ENCODE measurements around the gene ASGR2. TPM values are rescaled to one million over a fixed set of nuclear protein-coding genes. Genes with fewer than 3 reads are reported as not detected.
"Not testable (repeated sequence)": the region's sequence is repeated elsewhere in the genome, so short reads cannot be mapped to it uniquely, and the experiment has no call there.

ASGR2 gene
- total RNA-seq, 1 experiment from 2014 or later: 0.10 TPM

DNA sequence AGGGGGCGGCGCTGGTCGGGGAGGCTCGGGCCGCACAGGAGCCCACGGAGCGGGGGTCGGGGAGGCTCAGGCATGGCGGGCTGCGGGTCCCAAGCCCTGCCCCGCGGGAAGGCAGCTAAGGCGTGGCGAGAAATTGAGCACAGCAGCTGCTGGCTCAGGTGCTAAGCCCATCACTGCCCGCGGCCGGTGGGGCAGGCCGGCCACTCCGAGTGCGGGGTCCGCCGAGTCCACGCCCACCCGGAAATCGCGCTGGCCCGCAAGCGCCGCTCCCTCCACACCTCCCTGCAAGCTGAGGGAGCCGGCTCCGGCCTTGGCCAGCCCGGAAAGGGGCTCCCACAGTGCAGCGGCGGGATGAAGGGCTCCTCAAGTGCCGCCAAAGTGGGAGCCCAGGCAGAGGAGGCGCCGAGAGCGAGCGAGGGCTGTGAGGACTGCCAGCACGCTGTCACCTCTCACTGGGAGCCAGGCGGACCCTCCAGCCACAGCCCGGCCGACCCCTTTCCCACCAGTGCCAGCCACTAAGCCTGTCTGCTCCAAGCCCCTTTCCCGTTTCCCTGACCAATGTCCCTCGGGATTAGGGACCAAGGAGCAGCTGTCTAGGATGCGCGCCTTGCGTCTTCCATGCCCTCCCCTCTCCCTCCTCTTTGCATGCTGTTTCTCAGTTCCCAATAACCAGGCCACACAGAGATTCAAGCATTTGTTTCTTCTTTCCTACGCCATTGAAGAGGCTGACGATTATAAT lies 13.8 kb downstream of the ASGR2 start:
- DNase-seq (ENCODE audit: low spot score): not testable (repeated sequence)

DNA sequence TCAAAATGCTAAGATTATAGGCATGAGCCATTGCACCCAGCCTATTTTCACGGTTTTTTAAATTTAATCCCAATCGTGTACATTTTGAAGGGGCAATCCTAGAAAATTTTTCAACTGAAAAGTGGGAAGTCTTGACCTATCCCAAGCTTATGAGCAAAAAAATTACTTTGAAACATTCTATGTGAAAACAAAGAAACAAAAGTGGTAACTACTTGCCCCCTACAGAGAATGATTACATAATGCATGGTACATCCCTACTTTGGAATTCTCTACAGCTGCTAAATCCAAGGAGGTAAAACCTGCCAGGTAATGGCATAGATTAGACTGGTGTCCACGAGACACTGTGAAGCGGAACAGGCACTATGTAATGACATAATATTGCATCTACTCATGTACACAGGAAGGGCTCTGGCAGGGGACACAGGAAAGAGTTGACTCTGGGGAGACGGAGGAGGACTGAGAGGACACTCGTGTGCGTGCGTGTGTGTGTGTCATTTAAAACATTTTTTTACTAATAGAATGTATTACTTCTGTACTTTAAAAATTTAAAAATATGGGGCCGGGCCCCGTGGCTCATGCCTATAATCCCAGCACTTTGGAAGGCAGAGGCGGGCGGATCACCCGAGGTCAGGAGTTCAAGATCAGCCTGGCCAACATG lies 15.7 kb downstream of the ASGR2 start:
- no peak for DNase-seq (ENCODE audit: low spot score)

DNA sequence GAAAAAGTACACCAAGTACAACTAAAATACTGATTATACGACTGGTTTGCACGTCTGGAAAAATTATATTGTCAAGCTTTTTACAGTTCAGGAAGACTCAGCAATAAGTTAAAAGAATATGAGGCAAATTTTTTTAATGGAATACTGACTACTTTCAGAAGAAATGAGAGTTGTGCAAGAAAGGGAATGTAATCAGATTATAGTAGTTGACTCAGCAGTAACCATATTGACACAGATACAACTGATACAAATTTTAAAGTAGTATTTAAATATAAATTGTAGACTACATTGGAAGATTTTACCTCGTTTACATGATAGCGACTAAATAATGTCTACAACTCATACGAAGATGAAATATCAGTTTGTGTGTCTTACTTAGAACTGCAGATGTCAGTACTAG lies 16.7 kb downstream of the ASGR2 start:
- DNase-seq (ENCODE audit: low spot score): no peak

DNA sequence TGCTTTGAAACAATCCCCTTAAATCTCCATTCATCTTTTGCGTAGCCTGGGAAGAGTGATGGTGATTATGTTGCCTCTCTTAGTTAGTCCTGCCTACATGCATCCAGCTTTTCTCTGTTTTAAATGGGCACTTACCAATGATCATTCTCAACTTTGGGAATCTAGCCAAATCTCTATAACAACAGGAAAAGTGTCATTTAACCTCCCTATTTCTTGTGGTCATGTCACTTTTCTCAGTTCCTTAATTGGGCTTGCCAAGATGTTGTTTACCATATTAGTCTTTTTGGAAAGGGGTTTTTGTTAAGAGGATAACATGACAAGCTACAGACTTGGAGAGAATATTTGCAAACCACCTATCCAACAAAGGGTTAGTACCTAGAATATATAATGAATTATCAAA lies 19.0 kb downstream of the ASGR2 start:
- DNase-seq (ENCODE audit: low spot score): no peak

- no peak for DNase-seq (ENCODE audit: low spot score)
Measured at GRCh38 chr17:7094652-7095019, 20.0 kb downstream of the ASGR2 start.

GRCh38 chr17:7091311-7092005 lies 23.2 kb downstream of the ASGR2 start:
- not testable (repeated sequence) for DNase-seq (ENCODE audit: low spot score)

GRCh38 chr17:7089570-7089969 lies 25.1 kb downstream of the ASGR2 start:
- not testable (repeated sequence) for DNase-seq (ENCODE audit: low spot score)

- DNase-seq (ENCODE audit: low spot score): not testable (repeated sequence)
Measured at GRCh38 chr17:7088442-7088841, 26.2 kb downstream of the ASGR2 start.

GRCh38 chr17:7084088-7084487 lies 30.5 kb downstream of the ASGR2 start:
- DNase-seq (ENCODE audit: low spot score): no peak

- DNase-seq (ENCODE audit: low spot score): no peak
Measured at GRCh38 chr17:7083592-7083991, 31.0 kb downstream of the ASGR2 start.

DNA sequence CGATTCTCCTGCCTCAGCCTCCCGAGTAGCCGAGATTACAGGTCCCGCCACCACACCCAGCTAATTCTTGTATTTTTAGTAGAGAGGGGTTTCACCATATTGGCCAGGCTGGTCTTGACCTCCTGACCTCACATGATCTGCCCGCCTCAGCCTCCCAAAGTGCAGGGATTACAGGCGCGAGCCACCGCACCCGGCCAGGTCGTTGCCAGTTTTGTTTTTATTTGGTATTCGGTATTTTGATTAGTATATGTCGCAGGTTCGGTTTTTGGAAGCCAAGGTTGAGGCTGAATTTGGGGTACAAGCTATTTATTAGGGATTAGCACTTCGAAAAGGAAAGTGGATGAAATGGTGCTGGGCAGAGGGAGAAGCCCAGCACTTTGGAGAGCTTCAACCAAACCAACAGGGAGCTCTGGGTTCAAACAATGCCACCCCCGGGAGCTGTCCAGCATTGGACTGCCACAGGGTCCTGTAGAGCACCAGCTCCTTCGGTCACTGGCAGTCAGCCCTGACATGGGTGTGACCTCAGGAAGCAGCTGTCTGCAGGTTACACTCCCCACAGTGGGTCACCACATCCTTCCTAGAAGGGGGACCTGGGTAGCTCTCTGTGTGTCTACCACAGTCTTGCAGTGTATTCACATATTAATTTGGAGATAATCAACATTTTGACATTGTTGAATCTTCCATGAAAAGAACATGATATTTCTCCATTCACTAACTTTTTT lies 33.1 kb downstream of the ASGR2 start:
- DNase-seq (ENCODE audit: low spot score): no peak

- no peak for DNase-seq (ENCODE audit: low spot score)
Measured at GRCh38 chr17:7080456-7081041, 34.1 kb downstream of the ASGR2 start.

- DNase-seq (ENCODE audit: low spot score): no peak
Measured at GRCh38 chr17:7079581-7080455, 34.8 kb downstream of the ASGR2 start, which contains the start of gene CLEC10A. Gene CLEC10A, minus strand, starts transcription at chr17:7080251. Its CDS starts 1,439 bp downstream, at chr17:7078812.

DNA sequence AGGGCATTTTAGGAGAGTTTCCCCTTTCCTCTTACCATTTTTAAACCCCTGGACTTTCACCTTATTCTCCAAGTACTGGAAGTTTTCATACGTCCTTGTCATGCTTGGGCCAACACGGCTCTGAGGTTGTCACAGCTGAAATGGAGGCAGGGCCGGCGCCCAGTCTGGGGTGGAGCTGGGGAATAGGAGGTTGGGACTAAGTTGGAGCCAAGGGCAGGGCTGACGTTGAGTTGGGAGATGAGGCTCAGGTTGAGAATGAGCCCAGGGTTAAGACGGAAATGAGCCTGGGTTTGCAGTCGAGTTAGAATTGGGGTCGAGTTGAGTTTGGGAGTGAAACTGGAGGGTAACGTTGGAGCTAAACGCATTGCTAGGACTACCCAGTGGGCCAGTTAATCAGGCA lies 35.9 kb downstream of the ASGR2 start:
- DNase-seq (ENCODE audit: low spot score): no peak

GRCh38 chr17:7077911-7078546 lies 36.6 kb downstream of the ASGR2 start:
- DNase-seq (ENCODE audit: low spot score): no peak

DNA sequence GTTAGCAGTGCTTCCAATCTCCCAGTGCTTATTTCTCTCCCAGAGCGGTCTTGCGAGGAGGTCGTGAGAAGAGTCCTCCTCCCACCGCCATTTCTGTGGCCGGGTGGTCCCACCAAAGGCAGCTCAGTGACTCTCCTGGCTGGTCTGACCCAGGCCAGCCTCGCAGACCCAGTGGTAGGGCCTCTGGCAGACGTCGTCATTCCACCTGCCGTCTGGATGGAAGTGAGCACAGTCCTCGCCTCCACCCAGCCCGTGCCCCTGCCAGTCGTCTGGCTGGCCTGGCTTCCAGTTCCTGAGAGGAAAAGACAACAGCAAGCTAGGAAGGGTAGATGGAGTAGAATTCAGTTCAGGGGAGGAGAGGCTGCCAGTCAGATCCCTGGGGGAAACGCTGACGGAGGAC lies 39.7 kb downstream of the ASGR2 start:
- no peak for DNase-seq (ENCODE audit: low spot score)

GRCh38 chr17:7072406-7072805 lies 42.2 kb downstream of the ASGR2 start:
- DNase-seq (ENCODE audit: low spot score): no peak

DNA sequence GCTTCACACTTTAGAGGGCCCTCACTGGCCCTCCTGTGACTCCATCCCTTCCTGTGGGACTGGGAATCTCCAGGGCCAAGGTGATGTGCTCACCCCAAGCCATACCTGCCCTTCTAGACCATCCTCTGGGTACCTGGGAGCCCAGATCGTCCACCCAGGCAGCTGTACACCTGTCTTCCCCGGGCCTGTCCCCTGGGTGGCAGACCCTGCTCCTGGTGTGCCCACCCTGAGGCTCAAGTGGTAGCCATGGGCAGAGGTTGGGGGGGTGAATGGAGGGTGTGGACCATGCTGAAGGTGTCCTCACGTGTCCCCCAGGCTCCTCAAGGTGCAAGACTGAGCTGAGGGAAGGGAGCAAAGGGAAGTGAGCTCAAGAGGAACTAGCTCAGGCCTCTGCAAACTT lies 43.9 kb downstream of the ASGR2 start:
- no peak for DNase-seq (ENCODE audit: low spot score)

- DNase-seq (ENCODE audit: low spot score): no peak
Measured at GRCh38 chr17:7068268-7068667, 46.4 kb downstream of the ASGR2 start.

DNA sequence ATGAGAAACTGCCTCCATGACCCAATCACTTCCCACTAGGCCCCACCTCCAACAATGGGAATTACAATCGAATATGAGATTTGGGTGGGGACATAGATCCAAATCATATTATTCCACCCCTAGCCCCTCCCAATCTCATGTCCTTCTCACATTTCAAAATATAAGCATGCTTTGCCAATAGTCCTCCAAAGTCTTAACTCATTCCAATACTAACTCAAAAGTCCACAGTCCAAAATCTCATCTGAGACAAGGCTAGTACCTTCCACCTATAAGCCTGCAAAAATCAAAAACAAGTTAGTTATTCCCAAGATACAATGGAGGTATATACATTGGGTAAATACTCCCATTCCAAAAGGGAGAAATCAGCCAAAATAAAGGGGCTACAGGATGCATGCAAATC lies 47.4 kb downstream of the ASGR2 start:
- no peak for DNase-seq (ENCODE audit: low spot score)
